ENCODE measurements around the gene EPHB4. TPM values are rescaled to one million over a fixed set of nuclear protein-coding genes. Genes with fewer than 3 reads are reported as not detected.
"Not testable (repeated sequence)": the region's sequence is repeated elsewhere in the genome, so short reads cannot be mapped to it uniquely, and the experiment has no call there.

The EPHB4 gene
- total and polyA plus RNA-seq, 2 donors = 7.3 to 9.6 TPM

DNA sequence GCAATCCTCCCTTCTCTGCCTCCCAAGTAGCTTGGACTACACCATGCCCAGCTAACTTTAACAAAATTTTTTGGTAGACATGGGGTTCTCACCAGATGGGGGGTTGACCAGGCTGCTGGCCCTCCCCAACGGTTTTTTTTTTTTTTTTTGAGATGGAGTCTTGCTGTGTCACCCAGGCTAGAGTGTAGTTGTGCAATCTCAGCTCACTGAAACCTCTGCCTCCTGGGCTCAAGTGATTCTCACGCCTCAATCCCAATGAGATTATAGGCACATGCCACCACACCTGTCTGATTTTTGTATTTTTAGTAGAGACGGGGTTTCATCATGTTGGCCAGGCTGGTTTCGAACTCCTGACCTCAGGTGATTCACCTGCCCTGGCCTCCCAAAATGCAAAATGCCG is 64.5 kb downstream of the EPHB4 start:
- not testable (repeated sequence) for H3K27me3 ChIP-seq (ENCODE audit: control insufficient read depth in 2 of 2, insufficient read depth in 1 of 2, low read length in 1 of 2); DNase-seq (ENCODE audit: low read depth in 6 of 9, low spot score in 9 of 9); H3K36me3 ChIP-seq (ENCODE audit: control insufficient read depth in 2 of 2, insufficient read depth in 2 of 2, low read length in 1 of 2); H3K4me3 ChIP-seq (ENCODE audit: low read length in 2 of 2); H3K9me3 ChIP-seq (ENCODE audit: control insufficient read depth in 2 of 2, insufficient read depth in 1 of 2, low read length in 1 of 2); H3K4me1 ChIP-seq (ENCODE audit: control insufficient read depth in 2 of 2, insufficient read depth in 2 of 2, low read length in 2 of 2); H3K27ac ChIP-seq (ENCODE audit: low read depth in 1 of 2, low read length in 1 of 2)
- WGBS = 91% methylated on average over 5 of the region's 5 CpGs

DNA sequence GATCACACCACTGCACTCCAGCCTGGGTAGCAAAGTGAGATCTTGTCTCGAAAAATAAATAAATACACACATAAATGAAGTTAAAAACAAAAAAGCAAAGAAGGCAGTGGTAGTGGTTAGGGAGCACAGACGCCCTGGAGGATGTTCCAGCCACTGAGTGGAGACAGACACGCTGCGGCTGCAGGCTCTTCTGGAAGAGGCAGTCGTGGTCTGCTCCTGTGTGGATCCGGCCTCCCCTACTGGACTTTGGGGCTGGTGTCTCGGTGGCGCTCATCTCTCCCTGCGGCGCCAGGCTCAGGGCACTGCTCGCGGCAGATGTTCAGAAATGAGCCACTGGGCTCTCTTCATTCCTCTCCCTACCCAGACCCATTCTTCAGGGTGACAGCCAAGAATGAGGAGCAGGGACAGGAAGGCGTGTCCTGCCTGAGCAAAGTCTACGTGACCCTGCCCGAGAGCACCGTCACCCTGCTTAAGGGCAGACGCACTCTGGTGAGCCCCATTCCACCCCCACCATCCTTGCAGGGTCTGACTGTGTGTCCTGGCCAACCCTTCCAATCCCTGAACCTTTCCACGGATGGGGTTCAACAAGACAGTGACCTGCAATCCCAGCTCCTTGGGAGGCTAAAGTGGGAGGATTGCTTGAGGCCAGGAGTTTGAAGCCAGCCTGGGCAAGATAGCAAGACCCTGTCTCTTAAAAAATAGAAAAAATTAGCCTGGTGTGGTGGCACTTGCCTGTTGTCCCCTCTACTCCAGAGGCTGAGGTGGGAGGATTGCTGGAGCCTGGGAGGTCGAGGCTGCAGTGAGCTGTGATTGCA is 67.8 kb downstream of the EPHB4 start:
- no peaks in the 10 kb centered on the region for H3K36me3 ChIP-seq (ENCODE audit: control insufficient read depth in 2 of 2, insufficient read depth in 2 of 2, low read length in 1 of 2)
- H3K9me3 ChIP-seq (ENCODE audit: control insufficient read depth in 2 of 2, insufficient read depth in 1 of 2, low read length in 1 of 2) = no peaks in the 10 kb centered on the region
- no peak for DNase-seq (ENCODE audit: low read depth in 6 of 9, low spot score in 9 of 9)
- H3K27me3 ChIP-seq (ENCODE audit: control insufficient read depth in 2 of 2, insufficient read depth in 1 of 2, low read length in 1 of 2) = peaks cover 0 to 10% of the 10 kb centered on the region in 2 donors
- no peak overlapping the region for H3K4me3 ChIP-seq (ENCODE audit: low read length in 2 of 2)
- 93% methylated on average over 19 of the region's 19 CpGs for WGBS
- no peaks in the 10 kb centered on the region for H3K4me1 ChIP-seq (ENCODE audit: control insufficient read depth in 2 of 2, insufficient read depth in 2 of 2, low read length in 2 of 2)
- no peak overlapping the region for H3K27ac ChIP-seq (ENCODE audit: low read depth in 1 of 2, low read length in 1 of 2)

DNA sequence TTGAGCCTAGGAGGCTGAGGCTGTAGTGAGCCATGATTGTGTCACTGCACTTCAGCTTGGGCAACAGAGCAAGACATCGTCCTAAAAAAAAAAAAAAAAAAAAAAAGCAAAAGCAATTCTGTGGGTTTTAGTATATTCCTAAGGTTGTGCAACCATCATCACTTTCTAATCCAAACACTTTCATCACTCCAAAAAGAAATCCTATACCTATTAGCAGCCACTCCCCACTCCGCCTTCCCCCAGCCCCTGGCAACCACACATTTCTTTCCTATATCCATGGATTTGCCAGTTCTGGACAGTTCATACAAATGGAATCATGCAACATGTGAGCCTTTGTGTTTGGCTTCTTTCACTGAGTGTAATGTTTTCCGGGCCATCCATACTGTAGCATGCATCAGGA is 73.6 kb downstream of the EPHB4 start:
- Histone ChIP-seq H3K36me3 (ENCODE audit: control insufficient read depth in 2 of 2, insufficient read depth in 2 of 2, low read length in 1 of 2) (no peaks in the 10 kb centered on the region), H3K27ac (ENCODE audit: low read depth in 1 of 2, low read length in 1 of 2) (no peak overlapping the region), H3K9me3 (ENCODE audit: control insufficient read depth in 2 of 2, insufficient read depth in 1 of 2, low read length in 1 of 2) (no peaks in the 10 kb centered on the region), H3K27me3 (ENCODE audit: control insufficient read depth in 2 of 2, insufficient read depth in 1 of 2, low read length in 1 of 2) (peaks cover 0 to 25% of the 10 kb centered on the region in 2 donors), H3K4me3 (ENCODE audit: low read length in 2 of 2) (no peak overlapping the region), H3K4me1 (ENCODE audit: control insufficient read depth in 2 of 2, insufficient read depth in 2 of 2, low read length in 2 of 2) (no peaks in the 10 kb centered on the region)
- no peak for DNase-seq (ENCODE audit: low read depth in 6 of 9, low spot score in 9 of 9)
- WGBS = 92% methylated on average over 3 of the region's 3 CpGs

DNA sequence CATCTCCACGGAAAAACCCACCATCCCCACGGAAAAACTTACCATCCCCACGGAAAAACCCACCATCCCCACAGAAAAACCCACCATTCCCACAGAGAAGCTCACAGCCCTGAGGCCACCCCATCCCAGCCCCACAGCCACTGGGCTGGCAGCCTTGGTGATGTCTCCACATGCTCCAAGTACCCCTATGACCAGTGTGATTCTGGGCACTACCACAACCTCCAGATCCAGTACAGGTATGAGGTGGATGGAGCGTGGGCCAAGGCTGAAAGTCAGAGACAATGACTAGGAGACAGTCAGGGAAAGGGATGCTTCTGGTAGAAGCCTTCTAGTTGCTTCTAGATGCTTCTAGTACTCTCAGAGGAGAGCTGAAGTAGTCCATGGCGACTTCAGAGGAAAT is 74.3 kb downstream of the EPHB4 start:
- peaks cover 0 to 24% of the 10 kb centered on the region in 2 donors for H3K27me3 ChIP-seq (ENCODE audit: control insufficient read depth in 2 of 2, insufficient read depth in 1 of 2, low read length in 1 of 2)
- H3K27ac ChIP-seq (ENCODE audit: low read depth in 1 of 2, low read length in 1 of 2) = no peak overlapping the region
- H3K9me3 ChIP-seq (ENCODE audit: control insufficient read depth in 2 of 2, insufficient read depth in 1 of 2, low read length in 1 of 2) = no peaks in the 10 kb centered on the region
- DNase-seq (ENCODE audit: low read depth in 6 of 9, low spot score in 9 of 9) = no peak
- WGBS = 91% methylated on average over 5 of the region's 5 CpGs
- H3K4me1 ChIP-seq (ENCODE audit: control insufficient read depth in 2 of 2, insufficient read depth in 2 of 2, low read length in 2 of 2) = no peaks in the 10 kb centered on the region
- H3K36me3 ChIP-seq (ENCODE audit: control insufficient read depth in 2 of 2, insufficient read depth in 2 of 2, low read length in 1 of 2) = no peaks in the 10 kb centered on the region
- H3K4me3 ChIP-seq (ENCODE audit: low read length in 2 of 2) = no peak overlapping the region

Other genes starting within 250 kb of the EPHB4 start
- 44.0 TPM for gene LRCH4, start 241.4 kb downstream of the EPHB4 start, total RNA-seq
- 423 TPM for gene LRCH4, start 241.4 kb downstream of the EPHB4 start, polyA plus RNA-seq
- 0.19 TPM for gene FBXO24, start 241.2 kb downstream of the EPHB4 start, total RNA-seq
- 1.3 TPM for gene FBXO24, start 241.2 kb downstream of the EPHB4 start, polyA plus RNA-seq
- gene PCOLCE, start 225.2 kb downstream of the EPHB4 start, total RNA-seq = 8.2 TPM
- gene PCOLCE, start 225.2 kb downstream of the EPHB4 start, polyA plus RNA-seq = 25.3 TPM
- 4.7 TPM for gene MOSPD3, start 215.0 kb downstream of the EPHB4 start, total RNA-seq
- gene MOSPD3, start 215.0 kb downstream of the EPHB4 start, polyA plus RNA-seq = 21.6 TPM
- 0.80 TPM for gene TFR2, start 186.0 kb downstream of the EPHB4 start, total RNA-seq
- 1.0 TPM for gene TFR2, start 186.0 kb downstream of the EPHB4 start, polyA plus RNA-seq
- 0.05 TPM for gene ACTL6B, start 171.1 kb downstream of the EPHB4 start, total RNA-seq
- gene ACTL6B, start 171.1 kb downstream of the EPHB4 start, polyA plus RNA-seq = 0.18 TPM
- 45.8 TPM for gene GNB2, start 153.8 kb downstream of the EPHB4 start, total RNA-seq
- gene GNB2, start 153.8 kb downstream of the EPHB4 start, polyA plus RNA-seq = 130 TPM
- 13.8 TPM for gene GIGYF1, start 133.3 kb downstream of the EPHB4 start, total RNA-seq
- 60.1 TPM for gene GIGYF1, start 133.3 kb downstream of the EPHB4 start, polyA plus RNA-seq
- 35.4 TPM for gene POP7, start 121.4 kb downstream of the EPHB4 start, total RNA-seq
- gene POP7, start 121.4 kb downstream of the EPHB4 start, polyA plus RNA-seq = 31.2 TPM
- 0.09 TPM for gene EPO, start 107.1 kb downstream of the EPHB4 start, total RNA-seq
- 1.0 TPM for gene EPO, start 107.1 kb downstream of the EPHB4 start, polyA plus RNA-seq
- 0.19 TPM for gene ZAN, start 93.9 kb downstream of the EPHB4 start, total RNA-seq
- 0.02 TPM for gene ZAN, start 93.9 kb downstream of the EPHB4 start, polyA plus RNA-seq
- 7.5 TPM for gene SLC12A9, start 25.2 kb upstream of the EPHB4 start, total RNA-seq
- gene SLC12A9, start 25.2 kb upstream of the EPHB4 start, polyA plus RNA-seq = 48.0 TPM
- 22.2 TPM for gene TRIP6, start 39.9 kb upstream of the EPHB4 start, total RNA-seq
- 26.1 TPM for gene TRIP6, start 39.9 kb upstream of the EPHB4 start, polyA plus RNA-seq
- 74.2 TPM for gene SRRT, start 47.6 kb upstream of the EPHB4 start, total RNA-seq
- gene SRRT, start 47.6 kb upstream of the EPHB4 start, polyA plus RNA-seq = 120 TPM
- gene UFSP1, start 62.2 kb upstream of the EPHB4 start, total RNA-seq = 2.7 TPM
- gene UFSP1, start 62.2 kb upstream of the EPHB4 start, polyA plus RNA-seq = 3.6 TPM
- 6.9 TPM for gene ACHE, start 68.4 kb upstream of the EPHB4 start, total RNA-seq
- gene ACHE, start 68.4 kb upstream of the EPHB4 start, polyA plus RNA-seq = 7.9 TPM
- 1.4 TPM for gene MUC3A, start 122.0 kb upstream of the EPHB4 start, total RNA-seq
- 2.3 TPM for gene MUC3A, start 122.0 kb upstream of the EPHB4 start, polyA plus RNA-seq
- 0.57 TPM for gene MUC12, start 142.0 kb upstream of the EPHB4 start, total RNA-seq
- 1.4 TPM for gene MUC12, start 142.0 kb upstream of the EPHB4 start, polyA plus RNA-seq
- gene MUC17, start 192.6 kb upstream of the EPHB4 start, total RNA-seq = under 0.01 TPM
- under 0.01 TPM for gene MUC17, start 192.6 kb upstream of the EPHB4 start, polyA plus RNA-seq

All from thymus (tissue), 11 donors.